Measurements from ENCODE around the gene NCBP3. TPM values are rescaled to one million over a fixed set of nuclear protein-coding genes. Genes with fewer than 3 reads are reported as not detected.

NCBP3 gene
- total and polyA plus RNA-seq, 4 donors: 4.6 to 17.1 (median 8.3) TPM

DNA sequence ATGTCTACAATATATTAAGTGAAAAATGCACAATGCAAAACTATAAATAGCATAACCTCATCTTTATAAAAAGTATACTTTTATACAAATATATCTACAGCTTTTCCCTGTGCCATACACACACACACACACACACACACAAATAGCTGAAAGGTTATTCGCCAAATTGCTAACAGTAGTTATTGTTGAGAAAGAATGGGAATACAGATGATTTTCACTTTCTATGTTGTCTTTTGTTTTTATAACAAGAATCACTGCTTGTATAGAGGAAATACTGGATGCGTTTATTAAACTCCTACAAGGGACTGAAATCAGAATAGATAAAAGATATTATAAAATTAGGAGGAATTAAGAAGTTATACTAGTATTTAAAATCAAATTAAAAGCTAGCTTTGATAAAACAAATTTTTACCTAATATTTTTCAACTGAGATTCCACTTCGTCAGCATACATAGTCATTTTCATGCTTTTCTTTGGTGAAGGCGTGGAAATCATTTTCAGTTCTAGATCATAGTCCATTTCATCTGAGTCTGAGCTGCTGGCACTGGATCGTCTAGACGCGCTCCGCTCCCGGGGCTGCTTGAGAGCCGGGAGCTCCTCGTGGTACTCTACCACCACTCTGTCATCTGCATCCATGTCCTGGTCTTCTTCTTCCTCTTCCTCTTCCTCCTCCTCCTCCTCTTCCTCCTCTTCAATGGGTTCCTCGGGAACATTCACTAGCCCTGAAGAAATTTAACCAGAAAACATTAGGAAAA, 28.0 kb downstream of the NCBP3 start:
- H3K4me1 ChIP-seq (ENCODE audit: control insufficient read depth in 4 of 4, insufficient read depth in 4 of 4, low read length in 3 of 4): no peaks in the 10 kb centered on the region
- peaks cover 8 to 68% (median 49%) of the 10 kb centered on the region in 4 donors for H3K36me3 ChIP-seq (ENCODE audit: control insufficient read depth in 4 of 4, insufficient read depth in 3 of 4, low read depth in 1 of 4, low read length in 3 of 4)
- TF ChIP-seq HNF4G (IDR thresholded peaks at IDR 0.05) (no peak), FOXA1 (IDR thresholded peaks at IDR 0.05) (no peak), YY1 (IDR thresholded peaks at IDR 0.05) (no peak), EGR1 (IDR thresholded peaks at IDR 0.05; ENCODE audit: low read depth in 2 of 2) (no peak), FOXA2 (IDR thresholded peaks at IDR 0.05) (no peak), TAF1 (conservative IDR thresholded peaks at IDR 0.05) (no peak), GABPA (IDR thresholded peaks at IDR 0.05 in 1 of 2, conservative IDR thresholded peaks at IDR 0.05 in 1 of 2) (no peak), NR2F2 (IDR thresholded peaks at IDR 0.05) (no peak), RAD21 (IDR thresholded peaks at IDR 0.05) (no peak), HNF4A (conservative IDR thresholded peaks at IDR 0.05) (no peak)
- TF ChIP-seq, protein P1, sequence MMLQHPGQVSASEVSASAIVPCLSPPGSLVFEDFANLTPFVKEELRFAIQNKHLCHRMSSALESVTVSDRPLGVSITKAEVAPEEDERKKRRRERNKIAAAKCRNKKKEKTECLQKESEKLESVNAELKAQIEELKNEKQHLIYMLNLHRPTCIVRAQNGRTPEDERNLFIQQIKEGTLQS (IDR thresholded peaks at IDR 0.05): no peak
- TF ChIP-seq, protein P2, sequence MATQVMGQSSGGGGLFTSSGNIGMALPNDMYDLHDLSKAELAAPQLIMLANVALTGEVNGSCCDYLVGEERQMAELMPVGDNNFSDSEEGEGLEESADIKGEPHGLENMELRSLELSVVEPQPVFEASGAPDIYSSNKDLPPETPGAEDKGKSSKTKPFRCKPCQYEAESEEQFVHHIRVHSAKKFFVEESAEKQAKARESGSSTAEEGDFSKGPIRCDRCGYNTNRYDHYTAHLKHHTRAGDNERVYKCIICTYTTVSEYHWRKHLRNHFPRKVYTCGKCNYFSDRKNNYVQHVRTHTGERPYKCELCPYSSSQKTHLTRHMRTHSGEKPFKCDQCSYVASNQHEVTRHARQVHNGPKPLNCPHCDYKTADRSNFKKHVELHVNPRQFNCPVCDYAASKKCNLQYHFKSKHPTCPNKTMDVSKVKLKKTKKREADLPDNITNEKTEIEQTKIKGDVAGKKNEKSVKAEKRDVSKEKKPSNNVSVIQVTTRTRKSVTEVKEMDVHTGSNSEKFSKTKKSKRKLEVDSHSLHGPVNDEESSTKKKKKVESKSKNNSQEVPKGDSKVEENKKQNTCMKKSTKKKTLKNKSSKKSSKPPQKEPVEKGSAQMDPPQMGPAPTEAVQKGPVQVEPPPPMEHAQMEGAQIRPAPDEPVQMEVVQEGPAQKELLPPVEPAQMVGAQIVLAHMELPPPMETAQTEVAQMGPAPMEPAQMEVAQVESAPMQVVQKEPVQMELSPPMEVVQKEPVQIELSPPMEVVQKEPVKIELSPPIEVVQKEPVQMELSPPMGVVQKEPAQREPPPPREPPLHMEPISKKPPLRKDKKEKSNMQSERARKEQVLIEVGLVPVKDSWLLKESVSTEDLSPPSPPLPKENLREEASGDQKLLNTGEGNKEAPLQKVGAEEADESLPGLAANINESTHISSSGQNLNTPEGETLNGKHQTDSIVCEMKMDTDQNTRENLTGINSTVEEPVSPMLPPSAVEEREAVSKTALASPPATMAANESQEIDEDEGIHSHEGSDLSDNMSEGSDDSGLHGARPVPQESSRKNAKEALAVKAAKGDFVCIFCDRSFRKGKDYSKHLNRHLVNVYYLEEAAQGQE (IDR thresholded peaks at IDR 0.05): no peak
- TF ChIP-seq, protein P3, sequence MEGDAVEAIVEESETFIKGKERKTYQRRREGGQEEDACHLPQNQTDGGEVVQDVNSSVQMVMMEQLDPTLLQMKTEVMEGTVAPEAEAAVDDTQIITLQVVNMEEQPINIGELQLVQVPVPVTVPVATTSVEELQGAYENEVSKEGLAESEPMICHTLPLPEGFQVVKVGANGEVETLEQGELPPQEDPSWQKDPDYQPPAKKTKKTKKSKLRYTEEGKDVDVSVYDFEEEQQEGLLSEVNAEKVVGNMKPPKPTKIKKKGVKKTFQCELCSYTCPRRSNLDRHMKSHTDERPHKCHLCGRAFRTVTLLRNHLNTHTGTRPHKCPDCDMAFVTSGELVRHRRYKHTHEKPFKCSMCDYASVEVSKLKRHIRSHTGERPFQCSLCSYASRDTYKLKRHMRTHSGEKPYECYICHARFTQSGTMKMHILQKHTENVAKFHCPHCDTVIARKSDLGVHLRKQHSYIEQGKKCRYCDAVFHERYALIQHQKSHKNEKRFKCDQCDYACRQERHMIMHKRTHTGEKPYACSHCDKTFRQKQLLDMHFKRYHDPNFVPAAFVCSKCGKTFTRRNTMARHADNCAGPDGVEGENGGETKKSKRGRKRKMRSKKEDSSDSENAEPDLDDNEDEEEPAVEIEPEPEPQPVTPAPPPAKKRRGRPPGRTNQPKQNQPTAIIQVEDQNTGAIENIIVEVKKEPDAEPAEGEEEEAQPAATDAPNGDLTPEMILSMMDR (IDR thresholded peaks at IDR 0.05; ENCODE audit: low read depth, low read length, missing input control): no peak
- TF ChIP-seq, protein P4, sequence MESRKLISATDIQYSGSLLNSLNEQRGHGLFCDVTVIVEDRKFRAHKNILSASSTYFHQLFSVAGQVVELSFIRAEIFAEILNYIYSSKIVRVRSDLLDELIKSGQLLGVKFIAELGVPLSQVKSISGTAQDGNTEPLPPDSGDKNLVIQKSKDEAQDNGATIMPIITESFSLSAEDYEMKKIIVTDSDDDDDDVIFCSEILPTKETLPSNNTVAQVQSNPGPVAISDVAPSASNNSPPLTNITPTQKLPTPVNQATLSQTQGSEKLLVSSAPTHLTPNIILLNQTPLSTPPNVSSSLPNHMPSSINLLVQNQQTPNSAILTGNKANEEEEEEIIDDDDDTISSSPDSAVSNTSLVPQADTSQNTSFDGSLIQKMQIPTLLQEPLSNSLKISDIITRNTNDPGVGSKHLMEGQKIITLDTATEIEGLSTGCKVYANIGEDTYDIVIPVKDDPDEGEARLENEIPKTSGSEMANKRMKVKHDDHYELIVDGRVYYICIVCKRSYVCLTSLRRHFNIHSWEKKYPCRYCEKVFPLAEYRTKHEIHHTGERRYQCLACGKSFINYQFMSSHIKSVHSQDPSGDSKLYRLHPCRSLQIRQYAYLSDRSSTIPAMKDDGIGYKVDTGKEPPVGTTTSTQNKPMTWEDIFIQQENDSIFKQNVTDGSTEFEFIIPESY (IDR thresholded peaks at IDR 0.05): no peak
- H3K27me3 ChIP-seq (ENCODE audit: control insufficient read depth in 4 of 4, insufficient read depth in 4 of 4, low read length in 3 of 4): no peaks in the 10 kb centered on the region
- no peak overlapping the region for H3K4me3 ChIP-seq (ENCODE audit: low read depth in 1 of 3, low read length in 3 of 3)
- DNase-seq (ENCODE audit: low spot score): no peak
- no peaks in the 10 kb centered on the region for H3K9me3 ChIP-seq (ENCODE audit: control insufficient read depth in 4 of 4, low read length in 3 of 4)
- WGBS: 95% methylated on average over 12 of the region's 12 CpGs
- H3K9ac ChIP-seq (ENCODE audit: low read depth in 1 of 2, low read length in 2 of 2): no peak overlapping the region
- H3K27ac ChIP-seq (ENCODE audit: low read depth in 1 of 2, low read length in 2 of 2): no peak overlapping the region

DNA sequence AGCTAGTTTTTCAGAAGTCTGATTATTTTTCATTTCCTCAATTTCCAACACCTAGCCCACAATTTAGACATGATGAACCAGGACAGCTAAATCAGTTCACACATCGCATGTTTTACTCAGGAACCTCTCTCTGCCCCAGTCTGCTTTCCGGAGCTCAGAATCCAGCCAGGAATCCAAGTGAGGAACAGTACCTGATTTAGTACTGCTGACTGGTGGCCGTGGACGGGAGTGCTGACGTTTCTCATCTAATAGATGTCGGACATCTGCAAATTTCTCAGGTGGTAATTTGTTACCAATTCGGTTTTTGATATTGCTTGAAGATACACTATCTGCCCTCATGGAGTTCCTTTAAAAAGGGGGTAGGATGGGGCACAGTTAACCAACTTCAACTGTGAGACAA, 30.1 kb downstream of the NCBP3 start:
- DNase-seq (ENCODE audit: low spot score): no peak
- Histone ChIP-seq H3K9me3 (ENCODE audit: control insufficient read depth in 4 of 4, low read length in 3 of 4) (no peaks in the 10 kb centered on the region), H3K4me3 (ENCODE audit: low read depth in 1 of 3, low read length in 3 of 3) (no peak overlapping the region), H3K9ac (ENCODE audit: low read depth in 1 of 2, low read length in 2 of 2) (no peak overlapping the region), H3K36me3 (ENCODE audit: control insufficient read depth in 4 of 4, insufficient read depth in 3 of 4, low read depth in 1 of 4, low read length in 3 of 4) (peaks cover 9 to 70% (median 52%) of the 10 kb centered on the region in 4 donors), H3K27me3 (ENCODE audit: control insufficient read depth in 4 of 4, insufficient read depth in 4 of 4, low read length in 3 of 4) (no peaks in the 10 kb centered on the region), H3K27ac (ENCODE audit: low read depth in 1 of 2, low read length in 2 of 2) (no peak overlapping the region), H3K4me1 (ENCODE audit: control insufficient read depth in 4 of 4, insufficient read depth in 4 of 4, low read length in 3 of 4) (no peaks in the 10 kb centered on the region)
- TF ChIP-seq, protein P3 (IDR thresholded peaks at IDR 0.05; ENCODE audit: low read depth, low read length, missing input control): no peak
- peak; percentile 42 to 72 for TF ChIP-seq RAD21 (IDR thresholded peaks at IDR 0.05)
- WGBS: 88% methylated on average over 7 of the region's 7 CpGs
